ENCODE results near the gene DLG2. TPM values are rescaled to one million over a fixed set of nuclear protein-coding genes. Genes with fewer than 3 reads are reported as not detected.

Gene DLG2
- total RNA-seq, 4 donors from 2014 or later, result 7.3 to 14.1 (median 11.1) TPM

DNA sequence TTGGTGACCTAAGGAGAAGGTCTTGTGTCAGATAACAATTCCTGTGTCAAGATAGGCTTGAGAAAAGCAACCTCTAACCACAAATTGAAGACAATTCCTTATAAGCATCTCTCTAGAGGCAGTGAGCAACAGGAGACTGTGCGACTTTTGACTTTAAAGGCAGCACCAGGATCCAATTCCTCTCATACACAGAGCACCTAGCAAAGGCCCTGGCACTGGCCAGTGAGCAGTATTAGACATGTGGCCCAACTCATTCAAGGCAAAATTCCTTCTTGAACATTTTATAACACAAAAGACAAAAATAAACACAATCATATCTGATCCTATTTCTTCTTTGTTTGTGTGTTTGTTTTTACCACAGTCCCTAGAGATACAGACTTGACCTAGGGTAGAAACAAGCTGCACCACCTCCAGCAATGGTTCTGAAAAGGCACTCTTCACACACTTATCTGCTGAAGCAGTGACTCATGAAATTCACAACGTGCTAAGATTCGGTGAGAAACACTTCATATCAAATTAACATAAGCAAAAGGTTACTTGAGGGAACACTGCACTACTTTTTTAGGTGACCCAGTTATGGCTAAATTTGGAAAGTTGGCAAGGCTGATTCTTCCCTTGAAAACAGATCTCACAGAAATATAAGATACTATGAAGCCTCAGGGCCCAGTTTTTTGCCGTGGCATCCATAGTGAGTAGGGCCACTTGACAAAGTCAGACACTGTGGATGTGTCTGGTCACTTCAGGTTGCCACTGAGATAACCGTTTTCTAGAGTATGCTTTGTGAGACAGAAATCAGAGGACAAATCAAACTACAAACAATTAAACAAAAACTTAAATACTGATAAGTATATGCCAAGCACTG, 1018.9 kb downstream of the DLG2 start:
- WGBS, result 65% methylated on average over 5 of the region's 5 CpGs
- intact Hi-C loops (cut with DNase I), result no loop called here
- Histone ChIP-seq H3K4me1 (peaks cover 3 to 12% (median 9%) of the 10 kb centered on the region in 4 donors), H3K27ac (replicated peaks in 1 of 4) (no peak overlapping the region), H3K4me3 (no peak overlapping the region), H3K36me3 (no peaks in the 10 kb centered on the region), H3K9me3 (no peaks in the 10 kb centered on the region), H3K27me3 (no peaks in the 10 kb centered on the region)
- no peak for DNase-seq (ENCODE audit: extremely low spot score)
- no peak for TF ChIP-seq POLR2AphosphoS5 (IDR thresholded peaks at IDR 0.05)
- TF ChIP-seq EP300 (IDR thresholded peaks at IDR 0.05), result no peak
- TF ChIP-seq, protein P1, sequence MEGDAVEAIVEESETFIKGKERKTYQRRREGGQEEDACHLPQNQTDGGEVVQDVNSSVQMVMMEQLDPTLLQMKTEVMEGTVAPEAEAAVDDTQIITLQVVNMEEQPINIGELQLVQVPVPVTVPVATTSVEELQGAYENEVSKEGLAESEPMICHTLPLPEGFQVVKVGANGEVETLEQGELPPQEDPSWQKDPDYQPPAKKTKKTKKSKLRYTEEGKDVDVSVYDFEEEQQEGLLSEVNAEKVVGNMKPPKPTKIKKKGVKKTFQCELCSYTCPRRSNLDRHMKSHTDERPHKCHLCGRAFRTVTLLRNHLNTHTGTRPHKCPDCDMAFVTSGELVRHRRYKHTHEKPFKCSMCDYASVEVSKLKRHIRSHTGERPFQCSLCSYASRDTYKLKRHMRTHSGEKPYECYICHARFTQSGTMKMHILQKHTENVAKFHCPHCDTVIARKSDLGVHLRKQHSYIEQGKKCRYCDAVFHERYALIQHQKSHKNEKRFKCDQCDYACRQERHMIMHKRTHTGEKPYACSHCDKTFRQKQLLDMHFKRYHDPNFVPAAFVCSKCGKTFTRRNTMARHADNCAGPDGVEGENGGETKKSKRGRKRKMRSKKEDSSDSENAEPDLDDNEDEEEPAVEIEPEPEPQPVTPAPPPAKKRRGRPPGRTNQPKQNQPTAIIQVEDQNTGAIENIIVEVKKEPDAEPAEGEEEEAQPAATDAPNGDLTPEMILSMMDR (IDR thresholded peaks at IDR 0.05), result no peak
- TF ChIP-seq POLR2A (IDR thresholded peaks at IDR 0.05; ENCODE audit: low read depth), result no peak

DNA sequence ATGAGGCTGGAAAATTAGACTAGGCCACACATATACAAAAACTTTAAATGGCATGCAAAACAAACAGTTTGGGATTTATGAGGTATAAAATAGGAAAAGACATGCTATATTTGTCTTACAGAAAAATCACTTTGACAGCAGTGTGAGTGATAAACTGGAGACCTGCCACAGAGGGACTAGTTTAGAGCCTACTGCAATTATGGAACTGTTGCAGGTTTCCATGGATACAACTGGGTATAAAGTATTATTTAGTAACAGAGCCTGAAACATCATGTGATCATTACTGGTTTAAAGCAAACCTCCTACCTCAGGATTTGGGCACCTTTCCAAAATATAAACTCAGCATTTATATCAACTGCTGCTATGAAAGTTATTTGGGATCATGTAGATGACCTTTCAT, 1032.5 kb downstream of the DLG2 start:
- no peak overlapping the region for H3K27ac ChIP-seq (replicated peaks in 1 of 4)
- no peaks in the 10 kb centered on the region for H3K27me3 ChIP-seq
- peaks cover 0 to 10% (median 3%) of the 10 kb centered on the region in 4 donors for H3K4me1 ChIP-seq
- no peaks in the 10 kb centered on the region for H3K36me3 ChIP-seq
- no peaks in the 10 kb centered on the region for H3K9me3 ChIP-seq
- TF ChIP-seq, protein P1 (IDR thresholded peaks at IDR 0.05), result no peak
- no peak for TF ChIP-seq POLR2A (IDR thresholded peaks at IDR 0.05; ENCODE audit: low read depth)
- TF ChIP-seq EP300 (IDR thresholded peaks at IDR 0.05), result no peak
- TF ChIP-seq POLR2AphosphoS5 (IDR thresholded peaks at IDR 0.05), result no peak
- H3K4me3 ChIP-seq, result no peak overlapping the region
- intact Hi-C loops (cut with DNase I), result no loop called here
- no peak for DNase-seq (ENCODE audit: extremely low spot score)

DNA sequence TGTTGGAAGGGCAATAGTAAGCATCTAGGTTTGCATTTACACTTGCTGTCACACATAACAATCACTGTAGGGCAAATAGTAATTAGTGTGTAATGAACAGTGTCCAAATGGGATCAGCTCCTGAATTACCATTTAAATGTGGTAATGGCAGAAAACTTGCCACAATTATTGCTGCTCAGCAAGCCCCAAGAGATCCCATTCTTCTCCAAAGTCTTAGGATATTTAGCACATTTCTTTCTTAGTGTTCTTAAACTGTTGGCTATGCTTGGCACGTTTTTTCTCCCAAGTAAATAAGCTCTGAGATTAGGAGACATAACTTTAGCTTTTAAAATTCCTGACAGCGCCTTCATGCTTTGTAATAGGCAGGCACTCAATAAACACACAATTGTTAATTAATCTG, 1037.0 kb downstream of the DLG2 start:
- DNase-seq (ENCODE audit: extremely low spot score), result no peak
- Histone ChIP-seq H3K9me3 (no peaks in the 10 kb centered on the region), H3K27me3 (no peaks in the 10 kb centered on the region), H3K36me3 (no peaks in the 10 kb centered on the region), H3K4me1 (peaks cover 0 to 10% (median 3%) of the 10 kb centered on the region in 4 donors), H3K27ac (replicated peaks in 1 of 4) (no peak overlapping the region), H3K4me3 (no peak overlapping the region)
- TF ChIP-seq POLR2AphosphoS5 (IDR thresholded peaks at IDR 0.05) (no peak), EP300 (IDR thresholded peaks at IDR 0.05) (no peak), POLR2A (IDR thresholded peaks at IDR 0.05; ENCODE audit: low read depth) (no peak)
- TF ChIP-seq, protein P1 (IDR thresholded peaks at IDR 0.05), result no peak
- WGBS, result 77% methylated on average over 2 of the region's 2 CpGs
- intact Hi-C loops (cut with DNase I), result no loop called here

DNA sequence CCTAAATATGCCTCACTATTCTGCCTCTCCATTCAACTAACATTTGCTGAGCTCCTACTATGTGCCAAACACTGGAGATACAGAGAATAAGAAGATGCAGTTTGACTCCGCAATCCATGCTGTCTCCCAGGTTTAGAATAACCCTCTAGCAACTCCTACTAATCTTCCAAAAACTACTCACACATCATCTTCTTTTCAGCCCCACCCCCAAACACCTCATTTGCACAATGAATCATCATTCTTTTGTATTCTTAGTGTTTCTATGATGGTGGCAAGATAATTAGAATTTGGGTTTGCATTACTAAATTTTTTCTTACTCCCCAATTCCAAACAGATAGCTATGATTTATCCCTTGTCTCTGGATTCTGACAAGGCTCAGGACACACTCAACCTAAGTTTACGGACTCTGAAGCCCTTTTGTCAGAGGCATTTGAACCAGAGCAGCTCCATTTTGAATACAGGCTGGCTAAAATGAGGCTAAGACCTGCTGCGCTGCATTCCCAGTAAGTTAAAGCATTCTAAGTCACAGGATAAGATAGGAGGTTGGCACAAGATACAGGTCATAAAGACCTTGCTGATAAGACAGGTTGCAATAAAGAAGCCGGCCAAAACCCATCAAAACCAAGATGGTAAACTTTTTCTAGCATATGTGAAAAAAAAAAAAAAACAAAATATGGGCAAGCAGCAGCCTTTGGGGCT, 1038.9 kb downstream of the DLG2 start:
- H3K4me3 ChIP-seq, result no peak overlapping the region
- TF ChIP-seq POLR2AphosphoS5 (IDR thresholded peaks at IDR 0.05) (no peak), POLR2A (IDR thresholded peaks at IDR 0.05; ENCODE audit: low read depth) (no peak), EP300 (IDR thresholded peaks at IDR 0.05) (no peak)
- TF ChIP-seq, protein P1 (IDR thresholded peaks at IDR 0.05), result no peak
- no peaks in the 10 kb centered on the region for H3K4me1 ChIP-seq
- no peak overlapping the region for H3K27ac ChIP-seq (replicated peaks in 1 of 4)
- no peak for DNase-seq (ENCODE audit: extremely low spot score)
- H3K36me3 ChIP-seq, result no peaks in the 10 kb centered on the region
- 89% methylated on average over 4 of the region's 4 CpGs for WGBS
- H3K27me3 ChIP-seq, result no peaks in the 10 kb centered on the region
- H3K9me3 ChIP-seq, result no peaks in the 10 kb centered on the region
- intact Hi-C loops (cut with DNase I), result no loop called here
